DND-41 (cell line): ENCODE measurements around the gene TPO.

ENCODE experiments used
- EZH2 ChIP-seq: IDR thresholded peaks from 3 replicates; pipeline ENCODE4 v1.6.1; 2012; ENCODE audit warnings: borderline replicate concordance, low read depth, mild to moderate bottlenecking, moderate library complexity, low read length, inconsistent platforms; ENCODE audit not compliant: severe bottlenecking
- TF ChIP-seq, protein P1 (sequence below): IDR thresholded peaks from 2 replicates; pipeline ENCODE4 v1.5.1; 2012; ENCODE audit warnings: borderline replicate concordance, low read length, moderate library complexity, mild to moderate bottlenecking; ENCODE audit not compliant: poor library complexity, severe bottlenecking; ENCODE audit errors: extremely low read depth

DNA sequence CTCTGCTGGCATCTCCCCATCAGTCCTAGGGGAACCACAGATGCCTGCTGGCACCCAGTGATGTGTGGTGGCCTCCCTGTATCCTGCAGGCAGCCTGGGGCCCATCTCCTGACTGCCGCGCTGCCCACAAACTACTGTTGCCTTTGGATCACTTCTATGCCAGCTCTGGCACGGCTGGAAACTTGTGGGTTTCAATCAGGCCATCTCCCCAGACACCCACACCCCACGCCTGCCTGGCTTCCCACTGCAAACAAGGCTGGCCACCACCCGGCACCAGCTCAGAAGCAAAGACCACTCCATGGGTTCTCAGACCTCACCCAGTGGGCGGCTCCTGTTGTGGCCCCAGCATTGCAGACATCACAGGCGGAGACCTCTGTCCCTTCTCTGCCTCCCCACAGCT lies 15.1 kb upstream of the TPO start:
- TF ChIP-seq EZH2: no peak
- TF ChIP-seq, protein P1, sequence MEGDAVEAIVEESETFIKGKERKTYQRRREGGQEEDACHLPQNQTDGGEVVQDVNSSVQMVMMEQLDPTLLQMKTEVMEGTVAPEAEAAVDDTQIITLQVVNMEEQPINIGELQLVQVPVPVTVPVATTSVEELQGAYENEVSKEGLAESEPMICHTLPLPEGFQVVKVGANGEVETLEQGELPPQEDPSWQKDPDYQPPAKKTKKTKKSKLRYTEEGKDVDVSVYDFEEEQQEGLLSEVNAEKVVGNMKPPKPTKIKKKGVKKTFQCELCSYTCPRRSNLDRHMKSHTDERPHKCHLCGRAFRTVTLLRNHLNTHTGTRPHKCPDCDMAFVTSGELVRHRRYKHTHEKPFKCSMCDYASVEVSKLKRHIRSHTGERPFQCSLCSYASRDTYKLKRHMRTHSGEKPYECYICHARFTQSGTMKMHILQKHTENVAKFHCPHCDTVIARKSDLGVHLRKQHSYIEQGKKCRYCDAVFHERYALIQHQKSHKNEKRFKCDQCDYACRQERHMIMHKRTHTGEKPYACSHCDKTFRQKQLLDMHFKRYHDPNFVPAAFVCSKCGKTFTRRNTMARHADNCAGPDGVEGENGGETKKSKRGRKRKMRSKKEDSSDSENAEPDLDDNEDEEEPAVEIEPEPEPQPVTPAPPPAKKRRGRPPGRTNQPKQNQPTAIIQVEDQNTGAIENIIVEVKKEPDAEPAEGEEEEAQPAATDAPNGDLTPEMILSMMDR: no peak
